Skin epidermis (tissue), 12 donors: ENCODE measurements around the gene PFDN2.

Experiments
- H3K27ac ChIP-seq, 21 experiments: fragments of 200-600 bp; sonication (generic) in 11 of 21; one replicate each; pipeline ENCODE4 v1.5.0; 2020; ENCODE audit warnings: mild to moderate bottlenecking in 3 of 21, inconsistent platforms in 2 of 21, moderate library complexity in 2 of 21
- H3K4me3 ChIP-seq, 7 experiments: fragments of 200-600 bp; sonication (generic) in 2 of 7; one replicate each; pipeline ENCODE4 v1.5.0; 2020; ENCODE audit warnings: inconsistent platforms in 2 of 7, mild to moderate bottlenecking in 2 of 7, moderate library complexity in 1 of 7

Gene PFDN2

DNA sequence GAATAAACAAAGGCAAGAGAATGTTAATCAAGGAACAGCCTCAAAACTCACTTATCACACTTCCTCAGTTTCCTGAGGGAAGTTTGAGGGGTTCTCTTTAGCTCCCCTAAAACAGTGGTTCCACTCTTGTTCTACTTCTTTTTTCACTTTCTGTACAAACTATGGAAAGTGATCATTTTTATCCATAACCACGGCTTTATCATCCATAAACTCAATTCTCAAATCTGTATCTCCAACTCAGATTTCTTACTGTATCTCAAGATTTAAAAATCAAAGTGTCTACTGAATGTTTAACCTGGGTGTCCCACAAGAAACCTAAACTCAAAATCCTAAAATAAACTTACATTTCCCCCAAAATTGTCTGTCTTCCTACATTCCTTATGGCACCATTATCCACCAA, 3.9 kb downstream of the PFDN2 start:
- Histone ChIP-seq H3K27ac (no peak overlapping the region), H3K4me3 (no peak overlapping the region)

GRCh38 chr1:161111527-161111926, 6.3 kb downstream of the PFDN2 start:
- Histone ChIP-seq H3K4me3 (no peak overlapping the region), H3K27ac (no peak overlapping the region)

- Histone ChIP-seq H3K27ac (no peak overlapping the region), H3K4me3 (no peak overlapping the region)
These were observed 6.7 kb downstream of the PFDN2 start for GRCh38 chr1:161111117-161111516.

- Histone ChIP-seq H3K4me3 (no peak overlapping the region), H3K27ac (no peak overlapping the region)
These were observed 11.4 kb downstream of the PFDN2 start for GRCh38 chr1:161106431-161106830.

DNA sequence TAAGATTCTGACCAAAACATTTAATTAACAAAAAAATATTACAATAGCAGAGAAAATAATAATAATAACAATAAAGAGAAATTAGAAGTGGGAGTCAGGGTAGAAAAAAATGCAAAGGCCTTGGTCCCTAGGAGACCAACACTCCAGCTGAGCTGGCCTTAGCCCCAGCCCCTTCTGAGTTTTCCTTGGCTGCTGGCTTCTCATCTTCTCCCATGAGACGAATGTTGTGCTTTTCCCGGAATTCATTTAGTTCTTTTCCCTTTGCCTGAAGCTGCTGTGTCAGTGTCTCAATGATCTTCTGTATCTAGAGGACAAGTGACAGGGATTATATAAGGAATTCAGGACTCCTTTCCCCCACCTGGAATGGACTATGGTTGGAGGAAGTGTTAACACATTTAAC, 17.3 kb downstream of the PFDN2 start:
- Histone ChIP-seq H3K4me3 (no peak overlapping the region), H3K27ac (no peak overlapping the region)

- Histone ChIP-seq H3K4me3 (peak overlapping the region in 1 of 7 experiments; percentile 58), H3K27ac (peak overlapping the region in 2 of 21 experiments; percentile 37 to 77)
These were observed 18.6 kb downstream of the PFDN2 start for GRCh38 chr1:161099090-161099802.

GRCh38 chr1:161098210-161099068, 19.4 kb downstream of the PFDN2 start, which contains the start of gene KLHDC9:
KLHDC9 (plus strand) TSS chr1:161098361; CDS start chr1:161098536, 175 bp downstream.
- Histone ChIP-seq H3K4me3 (peak within 1 kb of the TSS; percentile 44 to 58 (median 46)), H3K27ac (peak within 1 kb of the TSS in 18 of 21 experiments; percentile 5 to 81 (median 60))

DNA sequence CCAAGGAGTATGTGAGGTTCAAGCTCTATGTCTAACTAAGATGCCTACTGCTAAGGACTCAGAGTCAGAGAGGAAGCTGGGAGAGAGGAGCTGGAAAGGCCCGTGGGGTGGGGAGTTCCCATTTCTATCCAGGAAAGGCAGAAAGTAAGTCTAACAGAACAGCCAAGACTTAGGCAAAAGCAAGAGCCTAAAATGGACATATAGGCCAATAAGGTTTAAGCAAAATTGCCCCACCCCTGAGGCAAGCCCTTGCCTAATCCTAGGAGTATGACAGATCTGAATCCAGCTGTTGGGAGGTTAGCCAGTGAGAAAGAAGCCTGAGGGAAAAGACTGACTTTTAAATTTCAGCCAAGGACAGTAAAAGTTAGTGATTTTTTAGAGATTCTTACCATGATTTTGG, 21.3 kb downstream of the PFDN2 start:
- Histone ChIP-seq H3K4me3 (no peak overlapping the region), H3K27ac (peak overlapping the region in 9 of 21 experiments; percentile 9 to 58 (median 32))

- peak overlapping the region in 8 of 21 experiments; percentile 9 to 58 (median 29) for H3K27ac ChIP-seq
- no peak overlapping the region for H3K4me3 ChIP-seq
These were observed 21.8 kb downstream of the PFDN2 start for GRCh38 chr1:161096015-161096414.

DNA sequence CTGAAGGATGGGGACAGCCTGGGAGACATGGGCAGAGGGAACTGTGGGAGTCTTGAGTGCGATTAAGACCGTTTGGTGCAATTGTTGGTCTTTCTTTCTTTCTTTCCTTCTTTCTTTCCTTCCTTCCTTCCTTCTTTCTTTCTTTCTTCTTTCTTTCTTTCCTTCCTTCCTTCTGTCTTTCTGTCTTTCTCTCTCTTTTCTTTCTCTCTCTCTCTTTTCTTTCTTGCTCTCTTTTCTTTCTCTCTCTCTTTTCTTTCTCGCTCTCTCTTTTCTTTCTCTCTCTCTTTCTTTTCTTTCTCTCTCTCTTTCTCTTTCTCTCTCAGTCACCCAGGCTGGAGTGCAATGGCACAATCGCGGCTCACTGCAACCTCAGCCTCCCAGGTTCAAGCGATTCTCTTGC, 22.6 kb downstream of the PFDN2 start:
- H3K4me3 ChIP-seq: no peak overlapping the region
- peak overlapping the region in 1 of 21 experiments; percentile 19 for H3K27ac ChIP-seq

GRCh38 chr1:161094481-161094880, 23.4 kb downstream of the PFDN2 start:
- H3K4me3 ChIP-seq: no peak overlapping the region
- H3K27ac ChIP-seq: no peak overlapping the region

- H3K4me3 ChIP-seq: no peak overlapping the region
- peak overlapping the region in 13 of 21 experiments; percentile 17 to 60 (median 44) for H3K27ac ChIP-seq
These were observed 25.2 kb downstream of the PFDN2 start for GRCh38 chr1:161092621-161093028.

- Histone ChIP-seq H3K27ac (peak overlapping the region in 14 of 21 experiments; percentile 25 to 81 (median 44)), H3K4me3 (no peak overlapping the region)
These were observed 25.9 kb downstream of the PFDN2 start for GRCh38 chr1:161091796-161092507.

GRCh38 chr1:161091093-161091492, 26.7 kb downstream of the PFDN2 start:
- peak overlapping the region in 6 of 21 experiments; percentile 39 to 81 (median 54) for H3K27ac ChIP-seq
- no peak overlapping the region for H3K4me3 ChIP-seq

GRCh38 chr1:161090617-161091016, 27.2 kb downstream of the PFDN2 start:
- peak overlapping the region in 5 of 21 experiments; percentile 44 to 91 (median 76) for H3K27ac ChIP-seq
- H3K4me3 ChIP-seq: no peak overlapping the region

GRCh38 chr1:161089938-161090337, 27.9 kb downstream of the PFDN2 start:
- peak overlapping the region in 19 of 21 experiments; percentile 31 to 94 (median 82) for H3K27ac ChIP-seq
- H3K4me3 ChIP-seq: no peak overlapping the region

DNA sequence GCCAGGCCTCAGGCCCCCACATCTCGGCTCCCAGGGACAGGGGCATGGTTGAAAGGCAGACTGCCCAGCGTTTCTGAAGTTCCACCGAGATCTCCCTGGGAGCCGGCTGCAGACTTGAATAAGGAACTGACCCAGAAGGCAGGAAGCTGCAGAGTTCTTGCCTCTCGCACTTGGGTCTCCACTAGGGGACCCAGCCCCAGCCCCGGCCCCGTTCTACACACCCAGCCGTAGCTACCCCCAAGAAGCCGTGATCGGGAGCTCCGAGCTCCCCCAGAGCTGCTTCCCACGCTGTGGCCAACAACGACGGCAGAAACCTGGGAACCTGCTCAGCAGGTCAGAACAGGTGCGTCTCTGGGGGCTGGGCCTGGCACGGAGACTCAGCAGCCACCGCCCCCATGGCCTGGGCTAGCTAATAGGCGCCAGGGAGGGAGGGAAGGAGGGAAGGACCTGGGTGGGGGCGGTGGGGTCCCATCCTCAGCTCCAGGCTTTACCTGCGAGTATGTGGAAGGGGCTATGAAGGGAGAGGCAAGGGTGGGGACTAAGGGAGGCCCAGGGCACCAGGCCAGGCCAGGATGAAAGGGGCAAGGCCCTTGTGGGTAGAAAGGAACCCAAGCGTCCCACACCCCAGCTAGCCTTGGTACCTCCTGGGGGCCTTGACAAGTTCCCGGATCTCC, 28.4 kb downstream of the PFDN2 start, which contains the start of gene NECTIN4:
TSS of gene NECTIN4 (minus strand) at position 308 of the 674 bp plus-strand sequence. CDS start at position 46, 262 bp downstream.
- Histone ChIP-seq H3K27ac (peak within 1 kb of the TSS; percentile 24 to 94 (median 82)), H3K4me3 (peak within 1 kb of the TSS; percentile 11 to 49 (median 39))

- peak overlapping the region; percentile 24 to 94 (median 82) for H3K27ac ChIP-seq
- H3K4me3 ChIP-seq: peak overlapping the region; percentile 11 to 49 (median 39)
These were observed 29.2 kb downstream of the PFDN2 start for GRCh38 chr1:161088587-161089110.

DNA sequence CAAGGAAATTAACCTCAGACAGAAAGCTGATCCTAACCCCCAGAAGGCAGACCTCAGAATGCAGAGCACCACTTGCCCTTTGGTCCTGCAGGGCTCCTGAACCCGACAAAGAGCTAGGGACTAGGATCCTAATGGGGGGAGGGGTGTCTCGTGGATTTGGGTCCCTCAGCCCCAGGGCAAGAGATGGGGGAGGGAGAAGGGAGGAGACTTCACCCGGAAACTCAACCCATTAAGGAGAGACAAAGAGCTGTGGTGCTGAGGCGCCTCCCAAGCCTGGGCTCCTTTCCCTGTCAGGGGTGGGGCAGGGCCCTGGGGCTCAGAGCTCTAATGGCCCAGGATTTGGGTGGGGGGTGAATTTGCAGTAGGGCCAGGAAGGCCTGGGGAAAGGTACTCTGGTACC, 31.4 kb downstream of the PFDN2 start:
- Histone ChIP-seq H3K27ac (peak overlapping the region in 17 of 21 experiments; percentile 53 to 91 (median 80)), H3K4me3 (peak overlapping the region in 6 of 7 experiments; percentile 12 to 46 (median 39))
